ENCODE data around the gene ZNF205. TPM values are rescaled to one million over a fixed set of nuclear protein-coding genes. Genes with fewer than 3 reads are reported as not detected.

Gene ZNF205
- total and polyA plus RNA-seq, 10 of the 15 experiments (the other 5 are each of a cell fraction or from before 2014, with no cell fraction given): 0.26 to 1.5 (median 0.78) TPM; not detected in 2

DNA sequence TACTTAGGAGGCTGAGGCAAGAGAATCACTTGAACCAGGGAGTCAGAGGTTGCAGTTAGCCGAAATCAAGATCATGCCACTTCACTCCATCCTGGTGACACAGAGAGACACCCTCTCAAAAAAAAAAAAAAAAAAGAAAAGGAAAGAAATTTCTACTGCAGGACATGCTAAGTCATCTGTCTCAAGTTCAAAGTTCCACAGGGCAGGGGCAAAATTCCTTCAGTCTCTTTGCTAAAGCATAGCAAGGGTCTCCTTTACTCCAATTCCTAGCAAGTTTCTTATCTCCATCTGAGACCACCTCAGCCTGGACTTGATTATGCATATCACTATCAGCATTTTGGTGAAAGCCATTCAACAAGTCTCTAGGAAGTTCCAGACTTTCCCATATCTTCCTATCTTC lies 27.9 kb upstream of the ZNF205 start:
- CTCF ChIA-PET: interaction anchor here (1.0 to 1.1 kb wide), 4 partner anchors 18 to 45 kb away, joined by 3 to 4 read pairs (median 4); no protein-coding TSS in a partner anchor
- ATAC-seq: no peak

More for the DNA sequence above, 27.9 kb upstream of the ZNF205 start:
- in situ Hi-C loops (cut with MboI) (no loop called here), intact Hi-C loops (cut with micrococcal nuclease; ENCODE audit: unreplicated experiment) (no loop called here)
- H2AFZ ChIP-seq (ENCODE audit: control insufficient read depth, low read depth, low read length): no peak overlapping the region
- H3K79me2 ChIP-seq (ENCODE audit: control insufficient read depth, insufficient read depth, low read length): no peaks in the 10 kb centered on the region
- no TSS peak for BruUV-seq (replicated peaks)
- H3K36me3 ChIP-seq (ENCODE audit: control insufficient read depth in 2 of 2, insufficient read depth in 2 of 2, low read length in 1 of 2): no peaks in the 10 kb centered on the region
- WGBS (ENCODE audit: insufficient coverage, insufficient replicate concordance, low lambda C conversion rate, missing lambda C conversion rate): 0% methylated on average over 1 of the region's 1 CpG
- no peaks in the 10 kb centered on the region for H3K27me3 ChIP-seq (replicated peaks in 1 of 2; ENCODE audit: control insufficient read depth in 2 of 2, insufficient read depth in 2 of 2, low read length in 1 of 2)
- FAIRE-seq (no peak), DNase-seq (ENCODE audit: low read depth, low spot score) (no peak)
- POLR2A ChIA-PET: no interaction called here
- no peak overlapping the region for H3K4me3 ChIP-seq
- H4K20me1 ChIP-seq (ENCODE audit: control insufficient read depth, insufficient read depth): no peaks in the 10 kb centered on the region
- SMC1A ChIA-PET (ENCODE audit: uncharacterized antibody, unreplicated experiment): interaction anchor here (1.0 to 1.3 kb wide), 2 partner anchors 8 to 45 kb away, joined by 3 to 8 read pairs; no protein-coding TSS in a partner anchor
- H3K9ac ChIP-seq (ENCODE audit: control insufficient read depth, insufficient read depth, low read length): no peak overlapping the region
- H3K4me1 ChIP-seq (ENCODE audit: control insufficient read depth, insufficient read depth, low read length): no peaks in the 10 kb centered on the region
- H3K9me3 ChIP-seq (replicated peaks; ENCODE audit: control insufficient read depth, insufficient read depth, low read length): peaks cover 4% of the 10 kb centered on the region; the same call in 1 of the 3 replicates
- TF ChIP-seq CEBPB (IDR thresholded peaks at IDR 0.05; ENCODE audit: borderline replicate concordance in 1 of 2, low read depth in 2 of 2, low read length in 2 of 2): no peak
- no peak for TF ChIP-seq TCF7 (IDR thresholded peaks at IDR 0.05; ENCODE audit: borderline replicate concordance)
- no peak for TF ChIP-seq CHD4 (IDR thresholded peaks at IDR 0.05)
- TF ChIP-seq, protein P1, sequence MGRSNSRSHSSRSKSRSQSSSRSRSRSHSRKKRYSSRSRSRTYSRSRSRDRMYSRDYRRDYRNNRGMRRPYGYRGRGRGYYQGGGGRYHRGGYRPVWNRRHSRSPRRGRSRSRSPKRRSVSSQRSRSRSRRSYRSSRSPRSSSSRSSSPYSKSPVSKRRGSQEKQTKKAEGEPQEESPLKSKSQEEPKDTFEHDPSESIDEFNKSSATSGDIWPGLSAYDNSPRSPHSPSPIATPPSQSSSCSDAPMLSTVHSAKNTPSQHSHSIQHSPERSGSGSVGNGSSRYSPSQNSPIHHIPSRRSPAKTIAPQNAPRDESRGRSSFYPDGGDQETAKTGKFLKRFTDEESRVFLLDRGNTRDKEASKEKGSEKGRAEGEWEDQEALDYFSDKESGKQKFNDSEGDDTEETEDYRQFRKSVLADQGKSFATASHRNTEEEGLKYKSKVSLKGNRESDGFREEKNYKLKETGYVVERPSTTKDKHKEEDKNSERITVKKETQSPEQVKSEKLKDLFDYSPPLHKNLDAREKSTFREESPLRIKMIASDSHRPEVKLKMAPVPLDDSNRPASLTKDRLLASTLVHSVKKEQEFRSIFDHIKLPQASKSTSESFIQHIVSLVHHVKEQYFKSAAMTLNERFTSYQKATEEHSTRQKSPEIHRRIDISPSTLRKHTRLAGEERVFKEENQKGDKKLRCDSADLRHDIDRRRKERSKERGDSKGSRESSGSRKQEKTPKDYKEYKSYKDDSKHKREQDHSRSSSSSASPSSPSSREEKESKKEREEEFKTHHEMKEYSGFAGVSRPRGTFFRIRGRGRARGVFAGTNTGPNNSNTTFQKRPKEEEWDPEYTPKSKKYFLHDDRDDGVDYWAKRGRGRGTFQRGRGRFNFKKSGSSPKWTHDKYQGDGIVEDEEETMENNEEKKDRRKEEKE (IDR thresholded peaks at IDR 0.05): no peak
- TF ChIP-seq CREB1 (IDR thresholded peaks at IDR 0.05; ENCODE audit: low read depth): no peak
- TF ChIP-seq ATF7 (IDR thresholded peaks at IDR 0.05; ENCODE audit: low read depth): no peak
- no peak for TF ChIP-seq HDAC2 (IDR thresholded peaks at IDR 0.05)
- no peak for TF ChIP-seq IKZF2 (IDR thresholded peaks at IDR 0.05)
- TF ChIP-seq TARDBP (IDR thresholded peaks at IDR 0.05; ENCODE audit: borderline replicate concordance): no peak
- no peak overlapping the region for H3K4me2 ChIP-seq (ENCODE audit: control insufficient read depth, insufficient read depth)
- RAD21 ChIA-PET (ENCODE audit: unreplicated experiment): no interaction called here
- no peak overlapping the region for H3K27ac ChIP-seq (ENCODE audit: control insufficient read depth, insufficient read depth)

Measured in GM12878 (cell line).